ENCODE measurements around the gene RNF40.
A peak's percentile ranks its signal among the peaks of the same experiment; 100 is the strongest.

Gene RNF40

DNA sequence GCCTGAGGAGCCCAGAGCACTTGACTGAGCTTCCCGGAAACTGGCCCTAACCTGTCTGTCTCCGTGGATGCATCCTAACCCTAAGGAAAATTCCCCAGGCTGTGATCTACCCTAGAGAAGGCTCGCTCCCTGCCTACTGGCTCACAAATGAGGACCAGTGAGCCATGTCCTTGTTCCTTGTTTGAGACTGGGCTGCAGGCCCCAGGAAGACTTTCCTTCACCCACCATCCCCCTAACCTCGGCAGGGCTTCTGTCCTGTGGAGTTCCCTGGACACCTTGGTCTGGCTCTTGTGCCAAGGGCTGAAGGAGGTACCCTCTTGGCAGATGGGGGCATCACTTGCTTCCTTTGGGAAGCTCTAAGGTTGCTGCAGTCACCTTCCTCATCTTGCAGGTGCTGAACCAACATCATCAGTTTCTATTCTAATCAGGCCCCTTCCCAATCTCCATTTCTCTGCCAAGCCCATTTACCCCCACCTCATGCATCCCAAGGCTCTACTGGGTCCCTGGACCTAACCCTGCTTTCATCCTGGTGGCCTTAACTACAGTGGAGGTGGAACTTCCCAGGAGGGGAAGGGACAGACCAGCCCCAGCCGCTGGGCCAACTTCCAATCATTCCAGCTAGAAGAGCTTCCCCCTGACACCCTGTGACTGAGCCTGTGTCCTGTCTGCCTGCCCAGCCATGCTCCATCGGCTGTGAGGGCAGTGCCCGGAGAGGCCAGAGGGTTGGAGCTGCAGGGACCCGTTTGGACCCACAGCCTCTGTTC is 12.4 kb downstream of the RNF40 start:
- no peak for TF ChIP-seq CTCF (IDR thresholded peaks at IDR 0.05; ENCODE audit: insufficient read depth, low read length, missing control alignments)
- POLR2A ChIA-PET: interaction anchor here (1.0 to 1.9 kb wide), 7 partner anchors 10 to 149 kb away, joined by 3 to 10 read pairs (median 4); partner anchors contain the start of genes CTF1, FBXL19 and PHKG2
- CTCF ChIA-PET: interaction anchor here (1.2 to 2.2 kb wide), 3 partner anchors 10 to 128 kb away, joined by 3 to 11 read pairs (median 6); no protein-coding TSS in a partner anchor
- H3K4me3 ChIP-seq (ENCODE audit: low read depth, low read length): peak overlapping the region; percentile 75
- DNase-seq (ENCODE audit: low read depth, low spot score): no peak

- POLR2A ChIA-PET: interaction anchor here (1.0 to 1.9 kb wide), 7 partner anchors 11 to 149 kb away, joined by 3 to 10 read pairs (median 4); partner anchors contain the start of genes CTF1, FBXL19 and PHKG2
- TF ChIP-seq CTCF (IDR thresholded peaks at IDR 0.05; ENCODE audit: insufficient read depth, low read length, missing control alignments): no peak
- CTCF ChIA-PET: interaction anchor here (1.5 to 2.2 kb wide), 2 partner anchors 11 to 127 kb away, joined by 6 to 11 read pairs; no protein-coding TSS in a partner anchor
- DNase-seq (ENCODE audit: low read depth, low spot score): no peak
- H3K4me3 ChIP-seq (ENCODE audit: low read depth, low read length): peak overlapping the region; percentile 75
Measured at GRCh38 chr16:30775131-30775391, 12.9 kb downstream of the RNF40 start.

GRCh38 chr16:30775392-30776188 is 13.5 kb downstream of the RNF40 start:
- TF ChIP-seq CTCF (IDR thresholded peaks at IDR 0.05; ENCODE audit: insufficient read depth, low read length, missing control alignments): no peak
- CTCF ChIA-PET: interaction anchor here (1.5 to 2.2 kb wide), 2 partner anchors 11 to 127 kb away, joined by 6 to 11 read pairs; no protein-coding TSS in a partner anchor
- H3K4me3 ChIP-seq (ENCODE audit: low read depth, low read length): peak overlapping the region; percentile 75
- POLR2A ChIA-PET: interaction anchor here (1.0 to 1.9 kb wide), 6 partner anchors 12 to 148 kb away, joined by 3 to 10 read pairs (median 5); partner anchors contain the start of genes CTF1, FBXL19 and PHKG2
- no peak for DNase-seq (ENCODE audit: low read depth, low spot score)

DNA sequence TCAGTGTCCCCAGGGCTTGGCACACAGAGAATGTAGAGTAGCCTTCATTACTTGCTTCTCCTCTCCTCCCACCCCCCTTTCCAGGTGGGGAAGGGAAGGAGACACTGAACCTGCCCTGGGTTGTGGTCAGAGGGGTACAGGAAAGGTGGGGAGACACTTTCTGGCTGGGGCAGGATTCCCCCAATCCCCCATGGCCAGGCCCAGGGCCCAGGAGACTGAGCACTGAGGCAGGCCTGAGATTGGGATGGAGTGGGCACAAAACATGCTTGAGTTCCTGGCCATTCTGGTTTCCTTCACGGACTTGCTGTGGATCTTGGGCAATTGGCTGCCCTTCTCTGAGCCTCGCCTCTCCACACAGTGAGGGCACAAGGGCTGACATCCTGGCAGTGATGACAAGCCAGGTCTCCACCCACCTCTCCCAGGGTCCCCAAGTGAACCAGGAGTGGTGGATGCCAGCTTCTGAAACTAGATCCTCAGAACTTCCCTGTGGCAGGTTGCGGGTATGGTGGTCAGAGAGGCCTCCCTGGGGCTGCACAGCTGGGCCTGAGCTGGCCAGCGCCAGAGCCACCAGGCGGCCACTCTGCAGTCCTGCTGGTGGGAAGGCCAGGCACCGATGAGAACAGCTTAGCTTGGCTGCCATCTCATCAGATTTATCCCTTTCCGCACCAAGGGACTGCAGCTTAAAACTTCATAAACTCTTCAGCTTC is 15.6 kb downstream of the RNF40 start:
- H3K4me3 ChIP-seq (ENCODE audit: low read depth, low read length): no peak overlapping the region
- ChIA-PET POLR2A (interaction anchor here (0.6 to 1.1 kb wide), 3 partner anchors 9 to 322 kb away, joined by 3 to 5 read pairs (median 4); partner anchors contain the start of gene ZNF629), CTCF (interaction anchor here (0.7 to 1.4 kb wide), 4 partner anchors 35 to 67 kb away, joined by 3 to 9 read pairs (median 4); no protein-coding TSS in a partner anchor)
- TF ChIP-seq CTCF (IDR thresholded peaks at IDR 0.05; ENCODE audit: insufficient read depth, low read length, missing control alignments): no peak
- no peak for DNase-seq (ENCODE audit: low read depth, low spot score)

DNA sequence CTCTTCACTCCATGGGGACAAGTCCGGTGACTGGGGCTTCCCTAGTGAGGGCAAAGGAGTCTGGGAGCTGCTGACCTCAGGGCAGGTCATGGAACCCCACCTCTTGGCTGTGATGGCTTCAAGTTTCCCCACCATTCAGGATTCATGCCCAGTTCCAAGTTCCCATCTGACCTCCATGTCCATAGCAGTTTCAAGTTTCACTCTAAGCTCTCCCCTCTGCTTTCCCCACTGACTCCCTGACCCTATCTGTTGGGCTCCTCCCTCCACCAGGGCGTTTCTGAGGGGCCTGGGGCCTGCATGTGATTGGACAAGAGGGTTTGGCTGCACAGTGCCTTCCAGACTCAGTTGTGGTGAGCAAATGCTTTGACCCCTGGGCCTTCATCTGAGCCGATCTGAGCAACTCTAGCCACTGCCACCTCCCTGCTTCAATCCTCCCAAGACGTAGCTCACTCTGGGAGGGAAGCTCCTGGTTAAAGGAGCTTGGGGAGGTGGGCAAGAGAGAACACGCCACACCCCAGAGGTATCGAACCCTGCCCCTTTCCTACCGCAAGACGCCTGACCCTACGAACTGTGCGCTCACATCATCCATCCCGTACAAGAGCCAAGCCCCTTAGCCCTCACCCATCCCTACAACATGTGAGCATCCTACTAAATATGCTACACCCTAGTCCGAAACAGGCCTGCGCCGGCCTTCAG is 16.6 kb downstream of the RNF40 start:
- no peak for DNase-seq (ENCODE audit: low read depth, low spot score)
- ChIA-PET POLR2A (interaction anchor here (0.8 to 1.1 kb wide), 3 partner anchors 8 to 28 kb away, joined by 3 to 5 read pairs (median 3); partner anchors contain the start of gene ZNF629), CTCF (interaction anchor here (0.7 to 1.9 kb wide), 4 partner anchors 34 to 123 kb away, joined by 3 to 9 read pairs (median 6); no protein-coding TSS in a partner anchor)
- TF ChIP-seq CTCF (IDR thresholded peaks at IDR 0.05; ENCODE audit: insufficient read depth, low read length, missing control alignments): no peak
- no peak overlapping the region for H3K4me3 ChIP-seq (ENCODE audit: low read depth, low read length)
